Left kidney (tissue), 8 donors: Measurements from ENCODE around the gene THBD. TPM values are rescaled to one million over a fixed set of nuclear protein-coding genes. Genes with fewer than 3 reads are reported as not detected.

ENCODE experiments used
- DNase-seq: peaks from one replicate; pipeline ENCODE4 v3.0.0-alpha.2; 2013
- long read RNA-seq, 8 donors: transcript quantifications; one replicate each; lab custom pipeline, GENCODE V29; 2026
- polyA plus RNA-seq: library from polyadenylated mRNA; unstranded; fragments of 120-200 nt; gene quantifications from one replicate; pipeline ENCODE4 v1.2.1, GENCODE V29; 2013; ENCODE audit not compliant: insufficient read length

The THBD gene, protein sequence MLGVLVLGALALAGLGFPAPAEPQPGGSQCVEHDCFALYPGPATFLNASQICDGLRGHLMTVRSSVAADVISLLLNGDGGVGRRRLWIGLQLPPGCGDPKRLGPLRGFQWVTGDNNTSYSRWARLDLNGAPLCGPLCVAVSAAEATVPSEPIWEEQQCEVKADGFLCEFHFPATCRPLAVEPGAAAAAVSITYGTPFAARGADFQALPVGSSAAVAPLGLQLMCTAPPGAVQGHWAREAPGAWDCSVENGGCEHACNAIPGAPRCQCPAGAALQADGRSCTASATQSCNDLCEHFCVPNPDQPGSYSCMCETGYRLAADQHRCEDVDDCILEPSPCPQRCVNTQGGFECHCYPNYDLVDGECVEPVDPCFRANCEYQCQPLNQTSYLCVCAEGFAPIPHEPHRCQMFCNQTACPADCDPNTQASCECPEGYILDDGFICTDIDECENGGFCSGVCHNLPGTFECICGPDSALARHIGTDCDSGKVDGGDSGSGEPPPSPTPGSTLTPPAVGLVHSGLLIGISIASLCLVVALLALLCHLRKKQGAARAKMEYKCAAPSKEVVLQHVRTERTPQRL
- polyA plus RNA-seq: 4.2 TPM
- long read RNA-seq, donor 1, full-length matches to known transcripts: 31 of 31 reads
- long read RNA-seq, donor 1, partial matches to known transcripts: 0 of 31 reads
- long read RNA-seq, donor 1, other reads (novel, unspliced or antisense): 0 of 31 reads
- long read RNA-seq, donor 2, full-length matches to known transcripts: 3 of 3 reads
- long read RNA-seq, donor 2, partial matches to known transcripts: 0 of 3 reads
- long read RNA-seq, donor 2, other reads (novel, unspliced or antisense): 0 of 3 reads
- long read RNA-seq, donor 3, full-length matches to known transcripts: 9 of 9 reads
- long read RNA-seq, donor 3, partial matches to known transcripts: 0 of 9 reads
- long read RNA-seq, donor 3, other reads (novel, unspliced or antisense): 0 of 9 reads
- long read RNA-seq, donor 4, full-length matches to known transcripts: 1 of 1 reads
- long read RNA-seq, donor 4, partial matches to known transcripts: 0 of 1 reads
- long read RNA-seq, donor 4, other reads (novel, unspliced or antisense): 0 of 1 reads
- long read RNA-seq, donor 5, full-length matches to known transcripts: 9 of 9 reads
- long read RNA-seq, donor 5, partial matches to known transcripts: 0 of 9 reads
- long read RNA-seq, donor 5, other reads (novel, unspliced or antisense): 0 of 9 reads
- long read RNA-seq, donor 6, full-length matches to known transcripts: 26 of 26 reads
- long read RNA-seq, donor 6, partial matches to known transcripts: 0 of 26 reads
- long read RNA-seq, donor 6, other reads (novel, unspliced or antisense): 0 of 26 reads
- long read RNA-seq, donor 7, full-length matches to known transcripts: 6 of 6 reads
- long read RNA-seq, donor 7, partial matches to known transcripts: 0 of 6 reads
- long read RNA-seq, donor 7, other reads (novel, unspliced or antisense): 0 of 6 reads
- long read RNA-seq, donor 8, full-length matches to known transcripts: 2 of 2 reads
- long read RNA-seq, donor 8, partial matches to known transcripts: 0 of 2 reads
- long read RNA-seq, donor 8, other reads (novel, unspliced or antisense): 0 of 2 reads

DNA sequence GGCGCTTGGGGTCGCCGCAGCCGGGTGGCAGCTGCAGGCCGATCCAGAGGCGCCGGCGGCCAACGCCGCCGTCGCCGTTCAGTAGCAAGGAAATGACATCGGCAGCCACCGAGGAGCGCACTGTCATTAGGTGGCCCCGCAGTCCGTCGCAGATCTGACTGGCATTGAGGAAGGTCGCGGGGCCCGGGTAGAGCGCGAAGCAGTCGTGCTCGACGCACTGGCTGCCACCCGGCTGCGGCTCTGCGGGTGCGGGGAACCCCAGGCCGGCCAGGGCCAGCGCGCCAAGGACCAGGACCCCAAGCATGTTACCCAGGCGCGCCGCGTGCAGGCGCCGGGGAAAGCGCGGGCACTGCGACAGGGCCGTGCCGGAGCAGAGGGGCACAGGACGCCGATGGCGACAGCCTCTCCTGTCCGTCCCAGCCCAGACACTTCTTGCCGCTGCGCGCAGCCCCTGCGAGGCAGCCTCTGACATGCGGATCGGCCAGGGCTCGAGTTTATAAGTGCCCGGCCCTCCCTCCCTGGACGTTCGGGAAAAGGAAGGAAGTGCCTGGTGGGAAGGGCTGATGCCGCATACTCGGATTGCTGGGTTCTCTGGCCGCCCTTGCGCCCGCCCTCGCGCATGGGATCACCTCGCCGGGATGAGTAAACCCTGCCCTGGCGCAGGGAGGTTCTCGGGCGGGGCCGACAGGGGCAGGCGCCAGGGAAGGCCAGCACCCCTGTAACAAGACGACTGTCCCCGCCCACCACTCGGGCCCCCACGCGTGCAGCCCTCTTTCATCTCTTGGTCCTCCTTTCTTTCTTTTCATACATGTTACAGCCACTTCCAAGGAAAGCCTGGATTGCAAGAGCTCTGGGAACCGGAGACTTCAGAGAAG, at the start of gene THBD:
Gene THBD, minus strand, starts transcription at position 472 of the 875 bp plus-strand sequence. Its CDS starts 168 bp downstream, at position 304.
- no peak for DNase-seq

DNA sequence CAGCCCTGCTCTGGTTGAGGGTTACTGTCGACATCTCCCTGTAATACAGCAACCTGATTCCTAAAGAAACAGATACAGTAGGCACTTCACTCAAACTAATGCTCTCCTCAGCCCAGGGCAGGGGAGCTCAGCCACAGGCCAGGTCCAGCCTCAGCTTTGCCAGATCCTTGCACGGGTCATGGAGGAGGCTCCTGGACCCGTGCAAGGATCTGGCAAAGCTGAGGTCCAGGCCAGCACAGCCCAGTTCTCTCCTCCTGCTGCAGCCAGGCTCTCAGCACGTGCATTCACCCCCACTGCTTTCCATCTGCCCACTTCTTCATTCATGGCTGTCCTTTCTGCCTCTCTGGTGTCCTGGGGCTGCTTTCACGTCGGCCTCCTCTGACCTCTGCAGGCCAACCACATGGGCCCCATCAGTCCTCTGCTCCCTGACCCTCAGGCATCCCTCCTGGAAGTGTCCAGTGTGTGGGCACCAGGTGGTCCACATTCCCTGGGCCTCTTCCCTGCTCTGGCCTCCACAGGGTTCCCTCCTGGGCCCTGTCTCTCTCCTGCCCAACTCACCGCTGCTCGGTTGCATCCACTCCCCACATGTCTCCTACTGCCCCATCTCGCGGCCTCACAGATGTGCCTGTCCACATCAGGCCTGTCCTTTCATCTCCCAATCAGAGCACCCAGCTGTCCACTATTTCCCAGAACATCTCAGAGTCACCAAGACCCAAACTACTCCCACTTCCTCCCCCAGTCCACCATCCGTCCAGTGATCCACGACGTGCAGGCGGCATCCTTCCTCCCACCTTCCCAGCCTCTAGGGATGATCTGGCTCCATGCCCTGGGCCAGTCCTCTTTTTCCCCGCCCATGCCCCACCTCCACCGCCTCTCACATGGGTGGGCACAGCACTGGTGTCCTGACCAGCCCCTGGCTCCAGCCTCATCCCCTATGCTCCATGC, 48.4 kb upstream of the THBD start:
- DNase-seq: no peak

DNA sequence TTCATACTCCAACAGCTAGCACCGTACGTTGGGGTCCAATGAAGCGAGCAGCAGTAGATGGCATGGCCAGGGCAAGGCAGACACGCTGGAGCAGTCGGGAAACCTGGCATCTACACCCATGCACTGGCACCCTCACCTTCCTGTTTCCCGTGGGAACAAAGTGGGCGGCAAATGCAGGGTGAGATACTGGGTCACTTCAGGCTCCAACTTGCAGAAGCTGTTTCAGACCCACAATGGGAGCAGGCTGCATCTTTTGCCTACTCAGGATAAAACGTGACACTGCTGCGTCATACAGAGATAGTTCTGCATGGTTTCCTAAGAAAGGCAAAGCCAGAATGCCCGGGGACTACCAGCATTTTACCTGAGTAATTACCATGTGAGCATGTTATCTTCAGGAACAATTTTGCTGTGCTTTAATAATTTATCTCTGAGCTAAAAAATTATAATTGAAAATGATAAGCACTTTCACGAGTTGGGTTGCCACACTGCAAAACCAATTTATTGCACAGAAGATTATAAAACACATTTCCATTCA, 47.6 kb upstream of the THBD start:
- no peak for DNase-seq

DNA sequence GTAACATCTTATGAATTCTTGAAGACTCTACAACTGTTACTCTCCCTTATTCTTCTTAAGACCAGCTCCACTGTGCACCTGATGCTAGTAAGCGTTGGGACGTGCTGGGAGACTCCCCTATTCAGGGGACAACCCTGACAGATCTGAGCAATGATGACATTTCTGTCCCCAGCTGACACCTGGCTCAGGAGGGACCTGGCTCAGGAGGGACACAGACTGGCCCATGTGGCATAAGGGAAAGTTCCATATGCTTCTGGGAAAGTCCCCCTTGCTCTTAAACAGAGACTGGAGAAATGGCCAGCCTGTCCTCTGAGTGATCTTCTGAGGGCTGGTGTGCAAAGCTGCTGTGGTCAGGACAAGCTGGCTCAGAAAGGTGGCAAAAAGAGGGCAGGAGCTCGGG, 46.6 kb upstream of the THBD start:
- no peak for DNase-seq

DNA sequence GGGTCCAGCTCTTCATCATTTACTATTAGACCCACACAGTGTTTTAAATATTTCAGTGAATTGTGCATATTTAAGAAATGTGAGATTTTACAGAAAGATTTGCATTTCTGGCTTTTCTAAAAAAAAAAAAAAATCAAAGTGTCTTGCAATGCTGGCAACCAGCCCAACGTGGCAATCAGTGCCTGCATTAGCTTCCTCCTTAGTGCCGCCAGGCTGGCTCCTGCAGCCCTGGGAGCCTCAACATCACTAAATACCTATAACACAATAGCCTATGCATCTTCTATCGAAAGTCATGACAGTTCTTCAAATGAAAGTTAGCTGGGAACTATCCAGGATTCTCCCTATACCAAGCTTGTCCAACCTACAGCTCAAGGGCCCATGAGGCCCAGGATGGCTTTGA, 46.0 kb upstream of the THBD start:
- no peak for DNase-seq

DNA sequence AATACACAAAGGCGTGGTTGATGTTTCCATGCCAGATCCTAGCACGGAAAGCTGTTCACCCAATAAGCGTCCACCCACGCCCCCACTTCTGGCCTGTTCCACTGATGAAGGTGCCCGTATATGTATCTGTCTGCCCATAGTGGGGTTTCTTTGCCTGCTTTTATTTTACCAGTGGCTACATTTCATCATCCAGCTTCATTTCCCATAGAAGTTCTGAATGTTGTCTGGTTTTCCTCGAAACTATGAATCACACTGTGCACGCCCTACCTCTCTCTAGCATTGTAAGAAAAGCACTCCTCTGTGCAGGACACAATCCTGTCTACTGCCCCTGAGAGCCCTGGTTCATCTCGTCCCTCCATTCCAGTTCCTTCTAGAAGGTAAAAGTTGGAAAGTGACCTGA, 45.5 kb upstream of the THBD start:
- DNase-seq: no peak

DNA sequence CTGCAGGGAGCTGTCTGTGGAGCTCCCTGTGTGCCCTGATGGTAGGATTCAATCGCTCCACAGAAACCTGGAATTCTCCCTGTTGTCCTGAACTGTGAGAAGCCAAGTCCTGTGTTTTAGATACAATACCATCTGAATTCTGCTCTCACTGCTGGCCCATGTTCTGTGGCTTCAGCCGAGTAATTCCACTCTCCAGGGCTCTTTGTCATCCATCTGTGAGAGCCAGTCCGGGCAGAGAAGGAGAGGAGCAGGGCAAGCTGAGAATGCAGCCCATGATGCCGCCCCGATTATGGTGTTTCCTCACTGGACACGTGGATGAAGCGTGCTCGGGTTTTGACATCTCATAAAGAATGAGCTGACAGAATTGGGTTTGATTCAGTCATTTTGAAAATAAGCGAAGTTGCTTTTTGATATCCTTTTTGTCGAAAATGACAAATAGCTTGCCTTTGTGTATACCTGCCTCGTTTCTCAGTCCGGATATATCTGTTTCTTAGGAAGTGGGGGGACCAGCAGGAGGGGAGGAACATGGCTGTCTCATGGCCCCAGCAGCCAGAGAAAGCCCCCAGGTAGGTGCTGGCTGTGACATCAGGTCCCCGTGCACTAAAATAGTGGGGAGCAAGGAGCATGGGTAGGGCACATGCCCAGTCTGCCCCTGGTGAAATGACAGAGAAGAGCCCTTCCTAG, 44.9 kb upstream of the THBD start:
- no peak for DNase-seq

DNA sequence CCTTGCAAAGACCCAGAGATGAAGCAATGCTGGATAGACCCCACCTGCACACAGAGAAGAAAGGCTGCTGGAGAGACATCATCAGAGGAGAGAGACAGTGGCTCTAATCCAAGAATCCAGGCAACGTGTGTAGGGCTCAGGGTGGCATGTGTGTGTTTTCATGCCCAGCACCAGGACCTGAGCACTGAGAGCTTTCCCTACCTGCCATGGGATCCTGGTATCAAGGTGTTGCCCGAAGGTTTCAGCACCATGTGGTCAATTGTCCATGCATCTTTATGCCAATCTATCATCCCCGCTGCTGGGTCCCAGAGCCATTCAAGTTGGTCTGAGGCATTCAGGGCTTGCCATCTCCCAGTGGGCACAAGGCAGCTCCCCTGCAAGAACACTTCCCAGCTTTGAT, 44.1 kb upstream of the THBD start:
- no peak for DNase-seq

DNA sequence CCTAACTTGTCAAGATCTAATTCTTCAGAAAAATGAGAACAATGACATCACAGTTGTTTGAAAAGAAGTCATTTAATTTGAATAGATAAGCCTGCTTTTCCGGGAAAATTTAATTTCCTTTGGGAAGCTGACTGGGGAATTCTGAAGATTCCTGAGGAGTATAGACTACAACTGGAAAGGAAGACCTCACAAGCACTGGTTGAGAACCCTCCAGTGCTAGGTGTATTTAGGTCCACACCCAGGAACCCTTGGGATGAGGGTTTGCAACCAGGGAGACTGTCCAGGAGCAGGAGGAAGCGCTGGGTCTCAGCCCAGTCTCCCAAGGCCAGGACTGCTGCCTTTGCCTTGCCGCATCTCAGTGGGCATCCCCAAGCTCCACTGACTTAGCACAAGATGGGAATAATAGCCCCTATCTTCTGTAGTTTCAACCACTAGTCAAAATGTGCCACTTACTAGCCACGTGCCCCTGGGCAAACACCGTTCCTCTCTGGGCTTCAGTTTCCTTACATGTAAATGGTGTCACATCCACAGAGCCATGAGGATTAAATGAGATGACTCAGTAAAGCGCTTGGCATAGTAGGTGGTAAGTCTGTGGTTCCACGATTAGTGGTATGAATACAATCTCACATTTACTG, 43.5 kb upstream of the THBD start:
- DNase-seq: no peak

DNA sequence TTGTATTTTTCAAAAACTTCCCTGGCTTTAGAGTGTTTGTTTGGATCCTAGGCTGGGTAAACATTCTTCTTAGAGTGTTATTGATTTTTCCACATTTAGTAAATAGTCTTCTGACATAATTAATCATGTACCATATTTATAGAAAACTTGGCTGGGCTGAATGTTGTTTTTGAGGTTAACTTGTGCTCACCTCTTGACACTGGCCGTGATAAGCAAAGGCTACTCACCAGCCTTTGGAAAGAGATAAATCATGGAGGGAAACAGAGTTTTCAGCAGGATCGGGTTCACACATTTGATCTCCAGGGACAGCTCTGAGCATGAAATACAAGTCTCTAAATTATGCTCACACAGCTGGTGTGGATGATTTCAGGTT, 42.9 kb upstream of the THBD start:
- DNase-seq: no peak

DNA sequence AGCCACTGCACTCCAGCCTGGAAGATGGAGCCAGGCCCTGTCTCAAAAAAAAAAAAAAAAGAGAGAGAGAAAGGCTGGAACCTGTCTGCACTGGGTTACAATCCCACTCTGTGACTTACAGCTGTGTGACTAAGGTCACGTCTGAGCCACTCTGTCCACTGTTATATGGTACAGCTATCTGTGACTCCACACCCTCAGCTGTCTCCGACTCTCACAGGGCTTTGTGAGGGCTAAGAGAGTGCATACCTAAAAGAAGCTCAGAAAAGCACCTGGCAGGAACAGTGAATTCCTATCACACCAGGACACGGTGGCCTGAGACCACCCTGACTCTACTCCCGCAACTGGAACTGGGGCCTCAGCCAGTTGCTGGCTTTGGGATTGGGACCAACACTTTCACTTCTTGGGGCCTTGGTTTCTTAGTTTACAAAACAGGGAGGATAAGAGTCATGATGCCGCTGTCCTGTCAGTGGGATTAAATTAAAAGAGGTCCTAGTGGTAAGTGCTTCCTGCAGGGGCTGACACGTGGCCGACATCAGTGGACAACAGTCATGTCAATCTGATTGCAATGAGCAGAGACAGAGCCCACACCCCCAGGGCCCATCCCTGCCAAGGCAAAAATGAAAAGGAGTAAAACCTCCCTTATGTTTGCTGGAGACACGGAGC, 42.4 kb upstream of the THBD start:
- no peak for DNase-seq

DNA sequence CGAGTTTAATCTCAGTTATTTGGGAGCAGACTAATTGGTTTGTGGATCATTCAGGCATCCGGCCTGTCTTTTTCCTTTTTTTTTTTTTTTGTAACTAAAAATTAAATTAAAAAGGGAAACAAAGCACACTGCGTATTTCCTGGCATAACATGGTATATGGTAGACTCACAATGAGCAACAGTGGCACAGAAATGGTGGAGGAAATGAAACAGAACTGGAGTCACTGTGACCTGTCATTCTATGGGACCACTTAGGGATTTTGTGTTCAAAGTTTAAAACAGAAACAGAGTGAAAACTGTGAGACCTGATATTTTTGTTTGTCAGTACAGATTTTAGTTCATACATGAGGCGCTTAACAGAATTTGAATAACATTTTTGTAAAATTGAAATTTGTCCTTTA, 41.4 kb upstream of the THBD start:
- DNase-seq: no peak

DNA sequence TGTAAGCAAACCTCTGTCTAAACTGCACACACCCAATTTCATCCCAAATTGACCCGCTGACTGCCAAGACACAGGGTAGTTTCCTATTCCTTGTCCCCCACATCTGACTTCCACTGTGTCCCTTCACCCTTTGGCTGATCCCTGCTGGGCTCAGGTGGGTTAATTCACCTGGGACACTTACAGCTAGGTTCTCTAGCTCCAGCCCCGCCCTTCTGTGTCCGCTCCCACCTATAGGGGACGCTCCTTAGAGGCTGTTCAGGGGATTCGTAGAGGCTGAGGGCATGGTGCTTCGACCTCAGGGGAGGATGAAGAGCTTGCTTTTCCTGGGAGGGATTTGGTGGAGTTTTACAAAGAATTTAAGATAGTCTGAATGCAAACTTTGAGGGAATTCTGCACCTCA, 40.7 kb upstream of the THBD start:
- no peak for DNase-seq

DNA sequence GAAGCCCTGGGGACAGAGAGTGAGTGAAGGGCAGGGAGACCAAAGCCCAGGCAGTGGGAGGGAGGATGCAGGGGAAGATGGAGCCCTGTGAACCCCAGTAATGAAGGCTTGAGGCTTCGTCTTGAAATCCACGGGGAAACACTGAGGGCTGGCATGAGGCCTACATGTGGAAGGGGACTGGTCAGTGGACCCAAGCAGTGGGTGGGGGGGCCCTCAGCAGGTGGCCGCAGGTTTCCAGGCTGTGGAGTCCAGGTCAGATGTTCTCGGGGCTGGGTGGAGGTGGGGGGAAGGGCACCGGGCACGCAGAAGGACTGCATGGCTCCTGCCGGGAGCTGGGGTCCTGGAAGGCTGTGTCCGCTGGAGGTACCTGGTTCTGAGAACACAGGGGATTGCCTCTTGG, 39.4 kb upstream of the THBD start:
- no peak for DNase-seq

DNA sequence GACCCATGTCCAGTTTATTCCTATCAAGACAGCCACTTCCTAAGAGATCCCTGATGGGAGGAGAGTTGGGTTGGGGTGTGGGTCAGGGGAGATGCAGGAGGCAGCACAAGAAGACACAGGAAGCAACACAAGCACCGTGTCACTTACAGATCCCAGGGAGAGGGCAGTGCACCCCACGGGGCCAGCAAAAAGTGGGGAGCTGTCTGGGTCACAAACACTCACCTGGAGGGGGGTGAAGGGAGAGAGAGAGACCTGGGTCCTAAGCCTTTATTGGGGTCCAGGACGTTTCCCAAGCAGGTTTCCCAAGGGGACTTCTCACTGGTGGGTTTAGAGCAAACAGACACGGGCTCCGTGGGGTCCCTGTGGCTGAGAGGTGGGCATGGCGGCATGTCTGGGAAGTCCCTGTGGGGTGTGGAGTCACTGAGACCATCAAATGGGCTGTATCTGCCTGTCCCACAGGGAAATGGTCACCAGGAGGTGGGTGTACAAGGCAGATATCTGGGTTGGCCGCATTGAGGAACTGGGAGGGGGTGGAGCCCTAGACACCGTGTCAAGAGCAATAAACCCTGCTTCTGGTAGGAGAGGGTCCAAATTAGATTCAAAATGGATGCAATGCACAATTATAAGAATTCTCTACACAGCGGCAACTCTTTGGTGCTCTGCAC, 38.2 kb upstream of the THBD start:
- no peak for DNase-seq

DNA sequence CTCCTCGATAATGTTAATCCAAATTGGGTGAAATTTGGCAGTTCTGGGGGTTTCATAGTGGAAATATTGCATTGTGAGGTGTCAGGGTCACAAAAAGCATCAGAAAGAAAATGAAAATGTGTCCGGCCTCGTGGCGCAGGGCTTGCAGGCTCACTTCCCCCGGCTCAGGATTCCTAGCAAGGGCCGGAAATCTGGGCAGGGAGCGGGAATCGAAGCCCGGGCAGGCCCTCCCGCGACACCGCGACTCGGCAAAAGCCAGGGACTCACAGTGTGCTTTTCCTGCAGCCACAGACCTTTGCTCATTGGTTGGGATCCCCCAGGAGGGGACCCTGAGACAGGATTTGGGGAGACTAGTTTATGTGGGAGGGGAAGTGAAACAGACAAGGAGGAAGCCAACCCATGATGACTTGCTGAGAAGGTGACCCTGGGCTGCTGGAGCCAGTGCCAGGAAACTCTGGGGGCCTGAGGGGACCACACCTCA, 37.5 kb upstream of the THBD start:
- DNase-seq: no peak

DNA sequence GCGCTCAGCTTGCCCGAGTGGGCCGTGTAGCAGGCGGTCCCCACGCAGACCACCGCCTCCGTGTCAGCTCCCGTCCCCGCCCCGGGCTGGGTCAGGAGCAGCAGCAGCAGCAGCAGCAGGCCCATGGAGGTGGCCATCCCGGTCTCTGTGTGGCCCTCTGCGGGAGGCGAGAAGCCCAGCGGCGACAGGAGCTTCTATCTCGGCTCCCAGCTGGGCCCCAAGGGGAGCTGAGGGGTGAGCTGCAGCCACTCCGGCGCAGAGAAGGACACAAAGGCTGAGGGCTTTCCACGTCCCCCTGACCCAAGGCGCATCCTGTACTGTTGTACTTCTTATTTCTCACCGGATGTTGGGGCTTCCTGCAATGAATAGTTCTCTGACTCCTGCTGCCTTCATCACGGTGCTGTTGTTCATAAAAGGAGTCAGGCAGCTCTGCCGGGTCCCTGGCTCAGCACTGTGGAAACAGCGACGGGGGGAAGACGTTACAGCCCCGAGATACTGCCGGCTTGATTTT, 36.6 kb upstream of the THBD start, which contains the start of gene CD93:
Gene CD93, minus strand, starts transcription at position 269 of the 511 bp plus-strand sequence. Its CDS starts 132 bp downstream, at position 137.
- no peak for DNase-seq
